Measurements from ENCODE around the gene GABRG2. TPM values are rescaled to one million over a fixed set of nuclear protein-coding genes. Genes with fewer than 3 reads are reported as not detected.

Gene GABRG2
- total and polyA plus RNA-seq, 2 of the 13 experiments (the other 11 are each of a cell fraction or from before 2014, with no cell fraction given) = not detected

- no peak overlapping the region for H2AFZ ChIP-seq (ENCODE audit: low read length)
- 0% methylated on average over 7 of the region's 7 CpGs for WGBS (ENCODE audit: low lambda C conversion rate)
- H3K79me2 ChIP-seq (ENCODE audit: insufficient read depth, low read length) = no peaks in the 10 kb centered on the region
- H4K20me1 ChIP-seq (ENCODE audit: insufficient read depth, low read length) = no peaks in the 10 kb centered on the region
- no TSS peak for BruUV-seq (replicated peaks)
- ATAC-seq (no peak), FAIRE-seq (no peak), DNase-seq (ENCODE audit: low spot score) (no peak)
- no peak overlapping the region for H3K4me3 ChIP-seq (replicated peaks in 1 of 3; ENCODE audit: insufficient read depth in 1 of 3, low read depth in 2 of 3, low read length in 3 of 3)
- H3K4me1 ChIP-seq (ENCODE audit: insufficient read depth, low read length) = no peaks in the 10 kb centered on the region
- in situ Hi-C loops (cut with HindIII; ENCODE audit: extremely low pct_ligation_motif_present, low pct_unique_long_range_greater_than_20kb) (no loop called here), intact Hi-C loops (cut with micrococcal nuclease; ENCODE audit: unreplicated experiment) (no loop called here)
- no peak overlapping the region for H3K4me2 ChIP-seq (ENCODE audit: low read depth, low read length)
- TF ChIP-seq HNF1A (IDR thresholded peaks at IDR 0.05; ENCODE audit: low read depth) (no peak), HNF1A (CRISPR knock-in tag; IDR thresholded peaks at IDR 0.05; ENCODE audit: borderline replicate concordance) (no peak), RFXAP (CRISPR knock-in tag; IDR thresholded peaks at IDR 0.05; ENCODE audit: borderline replicate concordance) (no peak), ZNF543 (CRISPR knock-in tag; IDR thresholded peaks at IDR 0.05) (no peak), ZNF772 (CRISPR knock-in tag; IDR thresholded peaks at IDR 0.05) (no peak)
- H3K9me3 ChIP-seq (ENCODE audit: low read length) = no peaks in the 10 kb centered on the region
- ChIA-PET CTCF (ENCODE audit: low intra/inter-chr PET ratio, low total read pairs) (no interaction called here), POLR2A (no interaction called here)
- no peaks in the 10 kb centered on the region for H3K36me3 ChIP-seq (replicated peaks in 1 of 2; ENCODE audit: control insufficient read depth in 1 of 2, insufficient read depth in 2 of 2, low read length in 2 of 2)
- H3K27ac ChIP-seq (ENCODE audit: extremely low read length, insufficient read depth, low read length) = no peak overlapping the region
- H3K27me3 ChIP-seq (ENCODE audit: control insufficient read depth in 1 of 2, insufficient read depth in 2 of 2, low read length in 2 of 2) = no peaks in the 10 kb centered on the region
- H3K9ac ChIP-seq (ENCODE audit: insufficient read depth, low read depth, low read length) = no peak overlapping the region
Observed at GRCh38 chr5:162067162-162067561, 411 bp upstream of the GABRG2 start.

GRCh38 chr5:162068412-162068811, 839 bp downstream of the GABRG2 start:
- H4K20me1 ChIP-seq (ENCODE audit: insufficient read depth, low read length) = no peaks in the 10 kb centered on the region
- ChIA-PET POLR2A (no interaction called here), CTCF (ENCODE audit: low intra/inter-chr PET ratio, low total read pairs) (no interaction called here)
- peak; percentile 40 for DNase-seq (ENCODE audit: low spot score)
- BruUV-seq (replicated peaks) = no TSS peak
- peak; percentile 75 for ATAC-seq
- H3K4me2 ChIP-seq (ENCODE audit: low read depth, low read length) = no peak overlapping the region
- no peaks in the 10 kb centered on the region for H3K79me2 ChIP-seq (ENCODE audit: insufficient read depth, low read length)
- in situ Hi-C loops (cut with HindIII; ENCODE audit: extremely low pct_ligation_motif_present, low pct_unique_long_range_greater_than_20kb) = no loop called here
- FAIRE-seq = no peak
- no peaks in the 10 kb centered on the region for H3K4me1 ChIP-seq (ENCODE audit: insufficient read depth, low read length)
- no peak overlapping the region for H3K27ac ChIP-seq (ENCODE audit: extremely low read length, insufficient read depth, low read length)
- no peaks in the 10 kb centered on the region for H3K36me3 ChIP-seq (replicated peaks in 1 of 2; ENCODE audit: control insufficient read depth in 1 of 2, insufficient read depth in 2 of 2, low read length in 2 of 2)
- WGBS (ENCODE audit: low lambda C conversion rate) = 27% methylated on average over 12 of the region's 12 CpGs
- H3K9me3 ChIP-seq (ENCODE audit: low read length) = no peaks in the 10 kb centered on the region
- H3K9ac ChIP-seq (ENCODE audit: insufficient read depth, low read depth, low read length) = no peak overlapping the region
- no peak overlapping the region for H3K4me3 ChIP-seq (replicated peaks in 1 of 3; ENCODE audit: insufficient read depth in 1 of 3, low read depth in 2 of 3, low read length in 3 of 3)
- H2AFZ ChIP-seq (ENCODE audit: low read length) = no peak overlapping the region
- no peaks in the 10 kb centered on the region for H3K27me3 ChIP-seq (ENCODE audit: control insufficient read depth in 1 of 2, insufficient read depth in 2 of 2, low read length in 2 of 2)
- intact Hi-C loops (cut with micrococcal nuclease; ENCODE audit: unreplicated experiment) = no loop called here
- TF ChIP-seq HDAC2 (CRISPR knock-in tag; IDR thresholded peaks at IDR 0.05) (peak; percentile 33; the same call in 1 of the 2 replicates), ZBTB1 (CRISPR knock-in tag; IDR thresholded peaks at IDR 0.05; ENCODE audit: borderline replicate concordance) (no peak), ZNF331 (CRISPR knock-in tag; IDR thresholded peaks at IDR 0.05) (peak; percentile 58; the same call in 1 of the 2 replicates), ZNF792 (CRISPR knock-in tag; IDR thresholded peaks at IDR 0.05) (peak; percentile 65; the same call in 1 of the 2 replicates), MTF1 (CRISPR knock-in tag; IDR thresholded peaks at IDR 0.05) (0 out of 2 replicates have a peak, but pooled peaks have one; percentile 29), ZNF282 (IDR thresholded peaks at IDR 0.05; ENCODE audit: partially characterized antibody) (no peak), EHMT2 (IDR thresholded peaks at IDR 0.05; ENCODE audit: borderline replicate concordance, low read depth, low read length) (peak; percentile 93; the same call in 1 of the 2 replicates), PAF1 (CRISPR knock-in tag; IDR thresholded peaks at IDR 0.05) (no peak)

Measured in HepG2 (cell line).